GM12874 (cell line): ENCODE results near the gene ASCL3.

Source experiments
- CTCF ChIP-seq: IDR thresholded peaks from 2 replicates; pipeline ENCODE4 v1.5.1; 2011; ENCODE audit warnings: low read depth, mild to moderate bottlenecking, control low read depth, low read length, moderate library complexity; ENCODE audit not compliant: insufficient read depth

ASCL3 gene

GRCh38 chr11:8973121-8973520 is 30.3 kb upstream of the ASCL3 start:
- no peak for TF ChIP-seq CTCF

GRCh38 chr11:8971924-8972316 is 29.1 kb upstream of the ASCL3 start:
- no peak for TF ChIP-seq CTCF

- TF ChIP-seq CTCF: no peak
Observed at GRCh38 chr11:8971196-8971923, 28.5 kb upstream of the ASCL3 start.

GRCh38 chr11:8967184-8967583 is 24.4 kb upstream of the ASCL3 start:
- no peak for TF ChIP-seq CTCF

DNA sequence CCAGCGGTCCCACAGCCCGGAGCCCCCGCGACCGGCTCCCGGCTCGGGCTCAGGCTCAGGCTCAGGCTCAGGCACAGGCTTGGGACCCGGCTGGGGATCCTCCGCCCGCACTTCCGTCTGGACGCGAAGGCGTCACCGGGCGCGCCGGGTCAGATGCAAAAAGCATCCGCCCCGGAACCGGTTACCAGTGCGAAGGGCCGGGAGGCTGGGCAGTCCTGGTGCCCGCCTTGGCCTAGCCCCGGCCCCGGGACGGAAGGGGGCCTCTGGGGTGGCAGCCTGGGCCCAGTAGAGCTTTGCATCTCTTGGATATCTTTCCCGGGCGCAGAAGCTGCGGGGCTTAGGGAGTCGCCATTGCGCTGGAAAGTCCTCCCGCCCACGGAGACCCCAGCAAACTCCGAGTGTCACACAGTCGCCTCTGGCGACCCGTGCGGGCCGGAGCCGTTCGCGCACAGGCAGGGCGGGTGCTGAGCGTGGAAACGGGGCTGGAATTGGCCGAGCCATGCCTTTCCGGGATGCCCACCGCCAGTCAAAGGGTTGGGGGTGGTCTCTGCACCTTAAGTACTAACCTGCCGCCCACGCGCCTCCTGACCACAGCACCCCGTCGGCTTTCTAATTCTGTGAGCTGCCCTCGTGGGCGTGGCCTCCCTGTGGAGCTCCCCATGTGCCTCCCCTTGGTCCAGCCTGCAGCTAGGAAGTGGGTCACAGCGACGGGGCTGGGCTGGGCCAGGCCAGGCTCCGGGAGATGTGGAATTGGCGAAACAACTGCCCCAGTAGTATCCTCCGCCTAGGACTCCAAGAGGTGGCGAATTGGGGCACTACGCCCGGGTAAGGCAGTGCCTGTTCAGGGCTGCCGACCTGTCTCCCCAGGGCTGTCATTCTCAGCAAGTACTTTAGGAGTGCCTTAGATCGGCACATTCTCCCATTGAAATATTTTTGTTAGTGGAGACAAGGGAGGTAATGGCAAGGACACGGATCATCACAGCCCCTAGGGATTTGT is 21.8 kb upstream of the ASCL3 start, which contains the start of gene TMEM9B:
Gene TMEM9B (minus strand): TSS at position 119 of the 997 bp plus-strand sequence. CDS start 129 bp downstream, outside the sequence.
- no peak for TF ChIP-seq CTCF

DNA sequence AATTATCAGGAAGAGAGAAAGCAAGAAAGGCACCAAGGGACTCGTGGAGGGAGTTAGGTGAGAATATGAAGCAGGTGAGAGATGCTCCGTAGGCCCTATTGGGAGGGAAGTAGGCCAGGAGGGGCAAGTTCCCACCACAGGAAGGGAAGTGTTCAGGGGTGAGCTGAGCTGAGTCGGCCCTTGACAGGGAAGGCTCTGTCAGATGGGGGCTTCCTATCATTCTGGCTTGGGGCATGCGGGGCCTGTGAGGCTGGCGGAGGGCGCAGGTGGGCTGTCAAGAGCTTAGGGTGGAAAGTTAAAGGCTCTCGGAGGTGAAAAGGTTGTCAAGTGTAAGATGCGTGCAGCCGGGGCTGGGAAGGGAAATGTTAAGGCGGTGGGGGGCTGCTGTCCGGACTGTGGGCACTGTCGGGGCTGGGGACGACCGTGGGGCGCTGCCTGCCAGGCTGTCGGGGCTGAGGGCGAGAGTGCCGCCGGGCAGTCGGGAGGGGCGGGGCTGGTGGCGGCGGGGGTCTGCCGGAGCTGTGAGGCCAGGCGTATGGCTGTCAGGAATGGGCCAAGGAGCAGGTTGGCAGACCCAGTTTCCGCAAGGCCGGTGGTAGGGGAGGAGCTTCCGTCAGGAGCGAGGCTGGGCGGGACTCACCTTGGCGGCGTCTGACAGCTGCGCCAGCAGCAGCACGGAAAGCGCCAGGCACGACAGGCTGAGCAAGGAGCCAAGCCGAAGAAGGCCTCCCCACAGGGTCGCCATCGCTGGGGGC is 20.9 kb upstream of the ASCL3 start:
- no peak for TF ChIP-seq CTCF
